ENCODE data around the gene PDHX.

- TF ChIP-seq CTCF (IDR thresholded peaks at IDR 0.05) (no peak), POLR2A (IDR thresholded peaks at IDR 0.05) (no peak)
Observed at GRCh38 chr11:35034401-35034800, 118.0 kb downstream of the PDHX start.

Data from heart left ventricle (tissue), 13 donors.